Panc1 (cell line): ENCODE data around the gene WWOX.

ENCODE experiments used
- POLR2AphosphoS5 ChIP-seq: IDR thresholded peaks from 2 replicates; pipeline ENCODE4 v1.6.1; 2012; ENCODE audit warnings: mild to moderate bottlenecking, low read depth, low read length, moderate library complexity
- REST ChIP-seq, 2 experiments: IDR thresholded peaks; 2 replicates each; pipeline ENCODE4 v1.6.1; 2011 to 2012; ENCODE audit warnings: low read depth in 2 of 2, control low read depth in 1 of 2, low read length in 1 of 2, mild to moderate bottlenecking in 1 of 2, moderate library complexity in 1 of 2; ENCODE audit not compliant: insufficient read depth in 1 of 2
- TCF7L2 ChIP-seq: IDR thresholded peaks from 2 replicates; pipeline ENCODE4 v1.6.1; 2011; ENCODE audit warnings: mild to moderate bottlenecking, low read depth, low read length, inconsistent platforms
- TF ChIP-seq, protein P1 (sequence below): fragments of 450-650 bp; IDR thresholded peaks from 2 replicates; pipeline ENCODE4 v1.5.1; 2017; ENCODE audit warnings: mild to moderate bottlenecking

- TF ChIP-seq TCF7L2 (no peak), REST (IDR thresholded peaks at IDR 0.05; ENCODE audit: insufficient read depth in 1 of 2, low read depth in 2 of 2, low read length in 1 of 2) (no peak), POLR2AphosphoS5 (no peak)
- TF ChIP-seq, protein P1, sequence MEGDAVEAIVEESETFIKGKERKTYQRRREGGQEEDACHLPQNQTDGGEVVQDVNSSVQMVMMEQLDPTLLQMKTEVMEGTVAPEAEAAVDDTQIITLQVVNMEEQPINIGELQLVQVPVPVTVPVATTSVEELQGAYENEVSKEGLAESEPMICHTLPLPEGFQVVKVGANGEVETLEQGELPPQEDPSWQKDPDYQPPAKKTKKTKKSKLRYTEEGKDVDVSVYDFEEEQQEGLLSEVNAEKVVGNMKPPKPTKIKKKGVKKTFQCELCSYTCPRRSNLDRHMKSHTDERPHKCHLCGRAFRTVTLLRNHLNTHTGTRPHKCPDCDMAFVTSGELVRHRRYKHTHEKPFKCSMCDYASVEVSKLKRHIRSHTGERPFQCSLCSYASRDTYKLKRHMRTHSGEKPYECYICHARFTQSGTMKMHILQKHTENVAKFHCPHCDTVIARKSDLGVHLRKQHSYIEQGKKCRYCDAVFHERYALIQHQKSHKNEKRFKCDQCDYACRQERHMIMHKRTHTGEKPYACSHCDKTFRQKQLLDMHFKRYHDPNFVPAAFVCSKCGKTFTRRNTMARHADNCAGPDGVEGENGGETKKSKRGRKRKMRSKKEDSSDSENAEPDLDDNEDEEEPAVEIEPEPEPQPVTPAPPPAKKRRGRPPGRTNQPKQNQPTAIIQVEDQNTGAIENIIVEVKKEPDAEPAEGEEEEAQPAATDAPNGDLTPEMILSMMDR = no peak
These were observed 1107.4 kb downstream of the WWOX start for GRCh38 chr16:79206889-79207288.
